NCI-H2081 (cell line): ENCODE results near the gene LRBA.
"Not testable (repeated sequence)": the region's sequence is repeated elsewhere in the genome, so short reads cannot be mapped to it uniquely, and the experiment has no call there.

Experiments used
- DNase-seq, 2 experiments: peaks; one replicate each; lab custom pipeline; 2025; lab: John Stamatoyannopoulos, UW

Gene LRBA

GRCh38 chr4:150974750-150975149 lies 40.3 kb downstream of the LRBA start:
- DNase-seq = no peak

DNA sequence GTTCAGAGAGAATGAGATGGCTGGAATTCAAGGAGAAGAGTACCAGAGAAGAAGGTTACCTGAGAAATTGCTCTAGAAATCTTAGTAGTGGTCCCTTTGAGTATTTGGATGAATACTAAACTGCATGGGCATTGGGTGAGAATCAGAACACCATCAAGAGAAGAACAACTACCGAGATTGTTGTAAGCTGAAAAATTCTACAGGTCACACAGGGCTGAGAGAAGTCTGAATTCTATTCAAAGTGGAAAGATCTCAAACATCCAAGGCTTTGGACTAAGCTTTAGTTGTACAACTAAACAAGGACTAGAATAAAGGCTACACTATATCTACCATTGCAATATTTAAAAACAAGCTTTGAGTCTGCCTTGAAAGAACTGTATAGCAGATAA lies 40.8 kb downstream of the LRBA start:
- no peak for DNase-seq

GRCh38 chr4:150973626-150974251 lies 41.3 kb downstream of the LRBA start:
- DNase-seq = no peak

- DNase-seq = no peak
These were observed 42.5 kb downstream of the LRBA start for GRCh38 chr4:150972592-150972991.

DNA sequence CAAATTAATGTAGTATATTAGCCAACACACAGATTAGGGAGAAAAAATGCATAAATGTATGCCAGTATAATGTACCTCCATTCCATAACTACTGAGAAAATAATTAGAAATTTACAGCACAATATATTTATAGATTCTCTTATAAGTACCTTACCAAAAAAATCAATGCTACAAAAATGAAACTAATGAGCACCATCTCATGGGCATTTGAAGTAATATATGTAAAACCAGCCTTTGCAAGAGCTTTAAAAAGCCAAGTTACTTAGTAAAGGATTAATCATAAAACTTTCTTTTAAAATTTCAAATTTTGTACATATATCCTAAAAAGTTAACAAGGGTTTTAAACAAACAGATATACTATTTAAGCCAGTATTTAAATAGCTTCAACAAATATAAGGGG lies 43.2 kb downstream of the LRBA start:
- no peak for DNase-seq

DNA sequence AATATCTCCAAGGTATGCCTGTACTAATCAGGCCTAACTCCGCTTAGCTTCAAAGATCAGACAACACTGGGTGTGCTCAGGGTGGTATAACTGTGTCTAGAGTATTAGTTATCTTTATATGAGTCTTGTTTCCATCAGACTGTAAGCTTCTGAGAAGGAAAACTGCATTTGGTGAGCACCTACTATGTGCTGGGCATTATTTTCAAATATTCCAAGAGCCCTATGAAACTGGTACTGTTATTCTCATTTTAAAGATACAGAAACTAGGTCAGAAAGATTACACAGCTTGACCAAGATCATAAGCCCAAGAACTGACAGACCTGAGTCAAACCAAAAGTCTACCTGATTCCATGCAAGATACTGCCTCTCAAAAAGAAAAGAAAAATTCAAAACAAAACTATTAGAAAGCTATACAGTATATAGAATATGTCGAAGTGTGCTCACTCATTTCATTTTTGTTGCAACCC lies 44.4 kb downstream of the LRBA start:
- DNase-seq = no peak

DNA sequence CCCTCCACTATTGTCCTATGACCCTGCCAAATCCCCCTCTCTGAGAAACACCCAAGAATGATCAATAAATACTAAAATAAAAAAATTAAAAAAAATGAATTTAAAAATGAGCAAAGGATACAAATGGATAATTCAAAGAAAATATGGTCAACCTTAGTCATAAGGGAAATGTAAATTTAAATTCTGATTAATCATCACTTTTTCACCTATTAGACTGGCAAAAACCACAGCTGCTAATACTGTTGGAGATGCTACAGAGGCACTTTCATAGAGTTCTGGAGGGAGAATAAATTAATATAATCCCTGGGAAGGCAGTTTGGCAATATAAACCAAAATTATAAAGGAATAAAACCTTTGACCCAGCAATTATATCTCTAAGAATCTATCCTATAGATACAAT lies 50.3 kb downstream of the LRBA start:
- no peak for DNase-seq

DNA sequence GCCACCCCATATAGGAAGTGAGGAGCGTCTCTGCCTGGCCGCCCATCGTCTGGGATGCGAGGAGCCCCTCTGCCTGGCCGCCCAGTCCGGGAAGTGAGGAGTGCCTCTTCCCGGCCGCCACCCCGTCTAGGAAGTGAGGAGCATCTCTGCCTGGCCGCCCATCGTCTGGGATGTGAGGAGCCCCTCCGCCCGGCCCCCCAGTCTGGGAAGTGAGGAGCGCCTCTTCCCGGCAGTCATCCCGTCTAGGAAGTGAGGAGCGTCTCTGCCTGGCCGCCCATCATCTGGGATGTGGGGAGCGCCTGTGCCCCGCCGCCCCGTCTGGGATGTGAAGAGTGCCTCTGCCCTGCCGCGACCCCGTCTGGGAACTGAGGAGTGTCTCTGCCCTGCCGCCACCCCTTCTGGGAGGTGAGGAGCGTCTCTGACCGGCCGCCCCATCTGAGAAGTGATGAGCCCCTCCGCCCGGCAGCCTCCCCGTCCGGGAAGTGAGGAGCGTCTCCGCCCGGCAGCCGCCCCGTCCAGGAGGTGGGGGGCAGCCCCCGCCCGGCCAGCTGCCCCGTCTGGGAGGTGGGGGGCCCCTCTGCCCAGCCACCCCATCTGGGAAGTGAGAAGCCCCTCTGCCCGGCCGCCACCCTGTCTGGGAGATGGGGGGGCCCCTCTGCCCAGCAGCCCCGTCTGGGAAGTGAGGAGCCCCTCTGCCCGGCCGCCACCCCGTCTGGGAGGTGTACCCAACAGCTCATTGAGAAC lies 51.3 kb downstream of the LRBA start:
- DNase-seq = not testable (repeated sequence)

DNA sequence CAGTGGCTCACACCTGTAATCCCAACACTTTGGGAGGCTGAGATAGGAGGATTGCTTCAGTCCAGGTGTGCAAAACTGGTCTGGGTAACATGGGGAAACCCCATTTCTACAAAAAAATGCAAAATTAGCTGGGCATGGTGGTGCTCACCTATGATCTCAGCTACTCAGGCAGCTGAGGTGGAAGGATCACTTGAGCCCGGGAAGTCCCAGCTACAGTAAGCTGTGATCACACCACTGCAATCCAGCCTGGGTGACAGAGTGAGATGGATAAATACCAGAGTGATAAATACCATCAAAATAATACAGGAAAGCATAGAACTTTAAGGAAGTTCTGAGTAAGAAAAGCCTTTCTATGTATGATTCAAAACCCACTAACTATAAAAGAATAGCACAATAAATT lies 52.8 kb downstream of the LRBA start:
- no peak for DNase-seq

GRCh38 chr4:150961566-150961965 lies 53.5 kb downstream of the LRBA start:
- DNase-seq = no peak

DNA sequence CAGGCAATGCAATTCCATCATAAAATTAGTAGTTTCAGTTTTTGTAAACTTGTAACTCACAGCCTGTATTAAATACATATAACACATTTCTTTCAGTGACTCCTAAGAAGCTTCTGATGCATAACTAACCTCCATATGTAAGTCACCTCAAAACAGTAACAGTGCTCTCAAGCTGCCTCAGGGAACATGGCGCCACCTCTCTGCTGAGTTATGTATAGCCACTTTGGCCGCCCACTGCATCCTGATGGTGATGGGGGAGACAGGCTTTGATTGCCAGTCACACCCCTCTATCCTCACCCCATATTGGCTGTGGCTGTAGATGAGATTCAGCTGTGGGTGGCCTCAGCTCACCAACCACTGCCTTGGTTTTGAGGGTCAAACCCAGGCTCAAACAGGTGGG lies 54.3 kb downstream of the LRBA start:
- DNase-seq = no peak

GRCh38 chr4:150960079-150960478 lies 55.0 kb downstream of the LRBA start:
- peak; percentile 1 to 13 for DNase-seq

GRCh38 chr4:150957981-150958380 lies 57.1 kb downstream of the LRBA start:
- DNase-seq = not testable (repeated sequence)

DNA sequence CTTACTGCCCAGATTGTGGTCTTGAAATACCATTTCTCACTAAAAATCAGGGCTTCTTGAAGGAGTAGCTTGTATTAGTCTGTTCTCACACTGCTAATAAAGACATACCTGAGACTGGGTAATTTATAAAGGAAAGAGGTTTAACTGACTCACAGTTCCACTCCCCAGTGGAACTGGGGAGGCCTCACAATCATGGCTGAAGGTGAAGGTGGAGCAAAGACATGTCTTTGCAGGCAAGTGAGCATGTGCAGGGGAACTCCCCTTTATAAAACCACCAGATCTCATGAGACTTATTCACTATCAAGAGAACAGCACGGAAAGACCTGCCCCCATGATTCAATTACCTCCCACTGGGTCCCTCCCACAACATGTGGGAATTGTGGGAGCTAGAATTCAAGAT lies 58.0 kb downstream of the LRBA start:
- not testable (repeated sequence) for DNase-seq

DNA sequence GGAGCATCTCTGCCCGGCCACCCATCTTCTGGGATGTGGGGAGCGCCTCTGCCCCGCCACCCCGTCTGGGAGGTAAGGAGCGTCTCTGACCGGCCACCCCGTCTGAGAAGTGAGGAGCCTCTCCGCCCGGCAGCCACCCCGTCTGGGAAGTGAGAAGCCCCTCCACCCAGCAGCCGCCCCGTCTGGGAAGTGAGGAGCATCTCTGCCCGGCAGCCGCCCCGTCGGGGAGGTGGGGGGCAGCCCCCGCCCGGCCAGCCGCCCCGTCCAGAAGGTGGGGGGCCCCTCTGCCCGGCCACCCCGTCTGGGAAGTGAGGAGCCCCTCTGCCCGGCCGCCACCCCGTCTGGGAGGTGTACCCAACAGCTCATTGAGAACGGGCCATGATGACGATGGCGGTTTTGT lies 61.2 kb downstream of the LRBA start:
- DNase-seq = not testable (repeated sequence)

DNA sequence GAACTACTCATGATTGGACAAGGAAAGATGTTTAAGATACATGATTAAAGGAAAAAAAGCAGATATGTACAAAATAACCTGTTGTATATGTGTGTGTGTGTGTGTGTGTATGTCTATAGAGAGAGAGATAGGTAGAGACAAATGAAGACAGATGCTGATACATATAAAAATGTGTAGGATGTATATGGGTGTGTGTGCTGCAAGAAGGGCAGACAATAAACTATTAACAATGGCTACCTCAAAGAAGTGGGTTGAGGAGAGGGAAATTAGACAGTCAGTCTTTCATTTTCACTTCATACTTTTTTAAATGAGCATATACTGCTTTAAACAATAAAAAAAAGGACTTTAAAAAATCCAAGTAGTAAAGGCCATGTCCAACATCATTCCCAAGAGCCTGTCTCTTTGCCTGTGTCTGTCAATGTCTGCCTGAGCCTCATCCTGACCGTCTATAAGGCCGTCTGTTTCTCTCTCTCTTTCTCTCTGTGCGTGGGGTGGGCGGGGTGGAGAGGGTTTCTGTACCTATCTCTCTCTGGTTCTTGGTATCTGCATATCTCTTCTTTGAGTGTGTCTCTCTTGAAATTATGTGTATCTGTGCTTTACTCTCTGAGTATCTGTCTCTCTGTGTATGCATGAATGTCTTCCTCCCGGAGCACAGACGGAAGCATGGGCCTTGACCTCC lies 62.8 kb downstream of the LRBA start:
- DNase-seq = no peak

- no peak for DNase-seq
These were observed 64.3 kb downstream of the LRBA start for GRCh38 chr4:150950657-150951288.

DNA sequence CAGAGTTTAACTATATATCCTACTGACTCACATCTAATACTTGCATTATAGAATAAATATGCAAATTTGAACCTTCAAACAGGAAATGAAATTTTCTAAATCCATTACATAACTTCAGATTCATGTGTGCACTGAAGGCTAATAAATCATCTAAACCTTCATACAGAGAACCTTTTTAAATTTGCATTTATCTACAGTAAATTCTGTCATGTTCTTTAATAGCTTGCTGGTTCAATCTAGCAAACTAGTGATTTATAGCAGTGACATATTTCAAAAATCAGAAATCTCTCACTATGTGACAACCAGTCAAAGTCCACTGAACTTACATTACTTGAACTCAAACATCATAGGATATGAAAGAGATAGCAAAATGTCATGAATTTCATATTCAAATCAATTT lies 65.1 kb downstream of the LRBA start:
- DNase-seq = no peak

GRCh38 chr4:150949342-150949741 lies 65.7 kb downstream of the LRBA start:
- DNase-seq = no peak

DNA sequence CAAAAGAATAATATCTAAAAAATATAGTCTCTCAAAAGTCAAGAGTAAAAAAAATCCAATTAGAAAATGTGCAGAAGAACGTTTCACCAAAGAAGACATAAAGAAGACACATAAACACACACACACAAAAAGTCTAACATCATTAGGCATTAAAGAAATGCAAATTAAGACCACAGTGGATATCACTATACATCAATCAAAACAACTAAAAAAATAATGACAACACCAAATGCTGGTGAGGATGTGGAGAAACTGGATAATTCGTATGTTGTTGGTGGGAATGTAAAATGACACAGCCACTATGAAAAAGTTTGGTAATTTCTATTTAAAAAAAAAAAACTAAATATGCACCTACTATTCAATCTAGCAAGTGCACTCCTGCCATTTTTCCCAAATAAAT lies 66.4 kb downstream of the LRBA start:
- DNase-seq = no peak

- DNase-seq = no peak
These were observed 67.0 kb downstream of the LRBA start for GRCh38 chr4:150948074-150948473.

- no peak for DNase-seq
These were observed 70.4 kb downstream of the LRBA start for GRCh38 chr4:150944660-150945059.

DNA sequence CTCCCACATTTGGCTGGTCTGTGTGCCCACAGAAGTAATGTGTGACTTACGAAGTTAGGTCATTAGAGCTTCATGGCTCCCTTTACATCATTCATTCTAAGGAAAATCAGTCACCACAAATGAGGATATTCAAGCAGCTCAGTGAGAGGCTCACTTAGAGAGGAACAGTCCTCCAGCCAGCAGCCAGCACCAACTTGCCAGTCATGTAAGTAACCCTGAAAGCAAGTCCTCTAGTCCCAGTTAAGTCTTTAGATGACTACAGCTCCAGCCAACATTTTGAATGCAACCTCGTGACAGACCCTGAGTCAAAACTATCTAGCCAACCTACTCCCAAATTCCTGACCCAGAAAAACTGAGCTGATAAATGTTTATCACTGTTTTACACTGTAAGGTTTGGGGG lies 71.3 kb downstream of the LRBA start:
- no peak for DNase-seq
